GM19452 (cell line): ENCODE measurements around the gene ADGRG7.
A peak's percentile ranks its signal among the peaks of the same experiment; 100 is the strongest.
"Not testable (repeated sequence)": the region's sequence is repeated elsewhere in the genome, so short reads cannot be mapped to it uniquely, and the experiment has no call there.

Experiments used
- ATAC-seq: cut with Tn5 transposase; IDR thresholded peaks from one replicate; pipeline ENCODE4 v1.9.1; 2021; ENCODE audit not compliant: unreplicated experiment

The ADGRG7 gene

DNA sequence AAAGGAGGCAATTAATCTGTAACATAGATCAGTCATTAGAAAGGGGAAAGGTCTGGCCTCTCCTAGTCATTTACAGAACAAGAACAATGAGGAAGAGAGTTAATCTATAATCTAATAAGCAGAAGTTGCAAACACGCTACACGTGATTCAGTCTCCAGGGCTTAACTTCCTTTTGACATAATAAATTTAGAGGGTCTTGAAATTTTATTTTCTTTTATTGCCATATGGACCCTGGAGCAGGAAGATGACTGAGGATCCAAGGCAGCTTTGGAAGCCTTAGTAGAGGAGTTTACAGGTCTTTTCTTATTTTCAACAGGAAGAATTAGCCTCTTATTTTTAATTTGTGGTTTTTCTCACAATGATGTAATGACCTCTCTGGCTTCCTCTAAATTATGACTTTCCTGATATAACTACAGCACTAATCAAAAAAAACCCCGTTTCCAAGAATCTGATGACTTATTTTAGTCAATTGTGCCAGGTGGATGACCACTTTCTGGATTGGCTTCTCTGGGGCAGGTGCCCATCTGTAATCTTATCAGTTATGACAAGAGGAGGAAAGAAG, 32.2 kb downstream of the ADGRG7 start:
- ATAC-seq: peak; percentile 82

DNA sequence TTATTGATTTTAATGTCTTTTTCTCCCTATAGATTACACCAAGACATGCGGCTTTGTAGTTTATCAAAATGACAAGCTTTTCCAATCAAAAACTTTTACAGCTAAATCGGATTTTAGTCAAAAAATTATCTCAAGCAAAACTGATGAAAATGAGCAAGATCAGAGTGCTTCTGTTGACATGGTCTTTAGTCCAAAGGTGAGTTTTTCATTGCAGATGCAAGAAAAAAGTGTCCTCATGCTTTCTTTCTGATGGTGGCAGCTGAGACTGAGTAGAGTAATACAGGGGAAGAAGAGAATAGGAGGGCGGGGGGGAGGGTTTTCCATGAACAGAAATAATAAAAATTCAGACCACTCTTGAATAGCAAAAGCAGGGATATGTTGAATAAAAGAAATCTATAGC, 36.5 kb downstream of the ADGRG7 start:
- no peak for ATAC-seq

- ATAC-seq: no peak
These were observed 37.8 kb downstream of the ADGRG7 start for GRCh38 chr3:100647171-100647570.

DNA sequence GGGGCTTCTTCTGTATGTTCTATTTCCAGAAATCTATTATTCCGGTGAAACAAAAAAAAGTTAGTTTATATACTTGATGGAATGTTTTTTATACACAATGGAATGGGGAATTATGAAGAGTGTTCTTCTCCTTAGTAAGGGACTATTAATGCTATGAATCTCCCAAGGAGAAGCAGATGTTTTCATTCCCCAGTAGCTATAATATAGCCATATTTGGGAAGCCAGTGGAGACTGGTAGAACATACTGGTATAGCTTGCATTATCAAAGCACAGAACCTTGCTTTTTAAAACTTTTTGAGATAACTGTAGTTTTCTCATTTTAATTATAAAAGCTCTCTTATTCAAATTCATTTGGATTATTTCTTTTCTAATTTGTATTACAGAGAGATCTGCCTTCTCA, 38.3 kb downstream of the ADGRG7 start:
- no peak for ATAC-seq

GRCh38 chr3:100650651-100651619, 41.5 kb downstream of the ADGRG7 start:
- ATAC-seq: peak; percentile 98

DNA sequence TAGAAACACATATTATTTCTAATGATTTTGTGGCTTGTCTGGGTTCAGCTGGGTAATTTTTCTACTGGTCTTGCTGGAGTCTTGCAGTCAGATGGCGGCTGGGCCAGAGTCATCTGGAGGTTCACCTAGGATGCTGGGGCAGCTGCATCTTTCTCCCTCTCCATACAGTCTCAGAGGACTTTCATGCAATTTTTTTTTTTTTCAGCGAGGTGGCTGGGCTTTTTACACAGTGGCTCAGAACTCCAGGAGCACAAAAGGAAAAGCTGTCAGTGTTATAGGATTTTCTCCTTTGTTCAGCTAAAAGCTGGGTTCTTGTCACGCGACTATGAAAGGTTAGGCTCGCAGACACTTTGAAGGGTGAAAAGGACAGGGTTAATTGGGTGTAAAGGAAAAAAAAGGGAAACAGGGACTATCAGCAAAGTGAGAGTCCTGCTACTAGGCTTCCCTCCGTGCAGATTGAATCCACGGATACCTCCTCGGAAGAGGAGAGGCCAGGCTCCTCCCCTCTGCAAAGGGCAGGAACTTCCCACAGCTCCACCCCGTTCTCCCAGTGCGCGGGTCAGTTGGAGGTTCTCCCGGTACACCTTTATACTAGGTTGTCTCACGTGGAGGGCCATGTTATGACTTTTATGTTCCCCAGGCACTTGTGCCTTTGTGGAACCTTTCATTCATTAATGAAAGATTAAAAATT, 44.3 kb downstream of the ADGRG7 start:
- no peak for ATAC-seq

DNA sequence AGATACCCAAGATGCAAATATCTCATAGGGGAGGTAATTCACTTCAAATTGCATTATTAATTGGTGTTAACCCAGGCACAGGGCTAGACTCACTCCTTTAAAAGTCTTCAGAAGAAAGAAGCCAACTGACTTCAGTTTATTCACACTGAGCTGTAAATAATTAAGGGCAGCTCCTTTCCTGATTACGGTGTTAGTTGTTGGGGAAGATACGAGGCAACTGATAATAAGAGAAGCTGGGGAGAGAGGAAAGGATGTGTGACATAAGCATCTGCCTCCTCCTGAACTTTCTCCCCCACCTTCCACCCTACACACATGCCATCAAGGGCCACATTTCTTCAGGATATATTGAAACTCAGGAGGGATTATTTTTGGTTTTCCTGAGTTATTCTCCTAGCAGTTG, 47.5 kb downstream of the ADGRG7 start:
- no peak for ATAC-seq

DNA sequence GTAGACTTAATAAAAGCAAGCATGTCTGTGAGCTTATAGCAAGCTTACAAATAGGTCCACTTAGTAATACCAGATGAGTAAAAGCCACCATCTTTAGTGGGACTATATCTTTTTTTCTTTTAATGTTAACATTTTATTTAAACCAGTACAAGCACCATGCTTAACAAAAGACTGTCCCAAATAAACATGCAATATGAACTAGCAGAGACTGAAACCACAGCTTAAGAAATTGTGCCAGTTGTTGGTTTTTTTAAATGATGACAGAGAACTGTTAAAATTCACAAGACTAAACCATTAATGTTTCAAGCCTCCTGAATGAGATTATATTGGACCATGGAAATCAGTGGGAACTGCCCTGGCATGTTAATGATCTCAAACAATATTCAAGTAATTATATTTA, 51.9 kb downstream of the ADGRG7 start:
- not testable (repeated sequence) for ATAC-seq

DNA sequence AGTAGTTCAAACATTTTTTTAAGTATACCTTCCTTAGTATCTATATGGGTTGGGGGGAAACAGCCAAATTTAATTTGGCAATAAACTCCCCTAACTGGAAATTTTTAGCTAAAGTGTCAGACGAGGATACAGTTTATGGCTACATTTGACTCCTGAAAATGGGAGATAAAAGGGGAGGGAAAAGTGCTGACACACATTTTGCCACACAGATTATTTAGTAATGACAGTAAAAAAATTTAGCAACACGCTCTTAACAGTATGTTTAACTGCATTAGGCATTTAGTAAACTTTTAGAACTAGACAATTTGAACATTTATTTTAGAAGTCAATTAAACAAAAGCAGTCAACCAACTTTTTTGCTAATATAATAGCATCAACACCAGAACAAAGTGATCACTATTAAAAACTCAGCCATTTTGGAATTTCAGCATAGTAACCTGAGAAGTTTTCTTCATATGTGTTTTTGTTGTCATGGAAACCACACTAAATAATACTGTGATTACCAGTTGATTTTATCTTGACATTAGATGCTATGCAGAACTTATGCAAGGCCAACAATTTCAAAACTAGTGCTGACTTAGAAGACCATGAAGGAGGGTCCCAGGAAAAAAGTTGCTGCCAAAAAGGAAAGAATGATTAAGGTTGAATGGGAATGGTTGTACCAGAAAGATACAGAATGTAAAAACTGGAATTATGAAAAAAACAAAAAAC, 52.9 kb downstream of the ADGRG7 start:
- ATAC-seq: no peak

GRCh38 chr3:100665230-100665629, 55.8 kb downstream of the ADGRG7 start:
- no peak for ATAC-seq

DNA sequence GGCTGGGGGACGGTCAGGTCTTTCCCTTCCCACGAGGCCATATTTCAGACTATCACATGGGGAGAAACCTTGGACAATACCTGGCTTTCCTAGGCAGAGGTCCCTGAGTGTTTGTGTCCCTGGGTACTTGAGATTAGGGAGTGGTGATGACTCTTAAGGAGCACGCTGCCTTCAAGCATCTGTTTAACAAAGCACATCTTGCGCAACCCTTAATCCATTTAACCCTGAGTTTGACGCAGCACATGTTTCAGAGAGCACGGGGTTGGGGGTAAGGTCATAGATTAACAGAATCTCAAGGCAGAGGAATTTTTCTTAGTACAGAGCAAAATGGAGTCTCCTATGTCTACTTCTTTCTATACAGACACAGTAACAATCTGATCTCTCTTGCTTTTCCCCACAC, 57.3 kb downstream of the ADGRG7 start:
- ATAC-seq: not testable (repeated sequence)

DNA sequence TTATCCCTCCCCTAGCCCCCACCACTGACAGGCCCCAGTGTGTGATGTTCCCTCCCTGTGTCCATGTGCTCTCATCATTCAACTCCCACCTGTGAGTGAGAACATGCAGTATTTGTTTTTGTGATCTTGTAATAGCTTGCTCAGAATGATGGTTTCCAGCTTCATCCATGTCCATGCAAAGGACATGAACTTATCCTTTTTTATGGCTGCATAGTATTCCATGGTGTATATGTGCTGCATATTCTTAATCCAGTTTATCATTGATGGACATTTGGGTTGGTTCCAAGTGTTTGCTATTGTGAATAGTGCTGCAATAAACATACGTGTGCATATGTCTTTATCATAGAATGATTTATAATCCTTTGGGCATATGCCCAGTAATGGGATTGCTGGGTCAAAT, 57.9 kb downstream of the ADGRG7 start:
- ATAC-seq: not testable (repeated sequence)

DNA sequence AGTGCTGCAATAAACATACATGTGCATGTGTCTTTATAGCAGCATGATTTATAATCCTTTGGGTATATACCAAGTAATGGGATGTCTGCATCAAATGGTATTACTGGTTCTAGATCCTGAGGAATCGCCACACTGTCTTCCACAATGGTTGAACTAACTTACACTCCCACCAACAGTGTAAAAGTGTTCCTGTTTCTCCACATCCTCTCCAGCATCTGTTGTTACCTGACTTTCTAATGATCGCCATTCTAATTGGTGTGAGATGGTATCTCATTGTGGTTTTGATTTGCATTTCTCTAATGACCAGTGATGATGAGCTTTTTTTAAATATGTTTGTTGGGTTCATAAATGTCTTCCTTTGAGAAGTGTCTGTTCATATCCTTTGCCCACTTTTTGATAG, 61.6 kb downstream of the ADGRG7 start:
- not testable (repeated sequence) for ATAC-seq

GRCh38 chr3:100681496-100681895, 72.1 kb downstream of the ADGRG7 start:
- no peak for ATAC-seq

- ATAC-seq: no peak
These were observed 72.9 kb downstream of the ADGRG7 start for GRCh38 chr3:100682056-100682853.

GRCh38 chr3:100682854-100683760, 73.7 kb downstream of the ADGRG7 start:
- no peak for ATAC-seq

GRCh38 chr3:100693225-100693624, 83.8 kb downstream of the ADGRG7 start:
- ATAC-seq: no peak

- ATAC-seq: no peak
These were observed 86.3 kb downstream of the ADGRG7 start for GRCh38 chr3:100695696-100696095.

DNA sequence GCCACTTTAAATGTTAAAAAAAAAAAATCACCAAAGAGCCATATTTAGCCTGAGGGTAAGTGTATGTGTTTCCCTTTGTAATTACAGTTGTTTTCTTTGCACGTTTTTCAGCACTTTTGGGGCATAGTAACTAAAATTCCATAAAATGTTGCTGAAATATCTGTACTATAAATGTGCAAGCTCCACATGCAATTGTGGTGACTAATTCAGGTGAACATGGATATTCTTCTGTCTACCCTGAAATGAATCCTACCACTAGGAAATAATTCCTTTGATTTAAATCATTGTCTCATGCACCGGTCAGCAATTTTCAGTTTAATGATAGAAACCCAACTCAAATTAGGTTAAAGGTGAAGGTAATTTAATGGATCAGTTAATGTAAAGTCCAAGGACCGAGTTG, 86.8 kb downstream of the ADGRG7 start:
- no peak for ATAC-seq
